ENCODE data around the gene MALL. TPM values are rescaled to one million over a fixed set of nuclear protein-coding genes. Genes with fewer than 3 reads are reported as not detected.
A peak's percentile ranks its signal among the peaks of the same experiment; 100 is the strongest.
"Not testable (repeated sequence)": the region's sequence is repeated elsewhere in the genome, so short reads cannot be mapped to it uniquely, and the experiment has no call there.

The MALL gene
- total RNA-seq, 1 donor from 2014 or later = 0.85 TPM

DNA sequence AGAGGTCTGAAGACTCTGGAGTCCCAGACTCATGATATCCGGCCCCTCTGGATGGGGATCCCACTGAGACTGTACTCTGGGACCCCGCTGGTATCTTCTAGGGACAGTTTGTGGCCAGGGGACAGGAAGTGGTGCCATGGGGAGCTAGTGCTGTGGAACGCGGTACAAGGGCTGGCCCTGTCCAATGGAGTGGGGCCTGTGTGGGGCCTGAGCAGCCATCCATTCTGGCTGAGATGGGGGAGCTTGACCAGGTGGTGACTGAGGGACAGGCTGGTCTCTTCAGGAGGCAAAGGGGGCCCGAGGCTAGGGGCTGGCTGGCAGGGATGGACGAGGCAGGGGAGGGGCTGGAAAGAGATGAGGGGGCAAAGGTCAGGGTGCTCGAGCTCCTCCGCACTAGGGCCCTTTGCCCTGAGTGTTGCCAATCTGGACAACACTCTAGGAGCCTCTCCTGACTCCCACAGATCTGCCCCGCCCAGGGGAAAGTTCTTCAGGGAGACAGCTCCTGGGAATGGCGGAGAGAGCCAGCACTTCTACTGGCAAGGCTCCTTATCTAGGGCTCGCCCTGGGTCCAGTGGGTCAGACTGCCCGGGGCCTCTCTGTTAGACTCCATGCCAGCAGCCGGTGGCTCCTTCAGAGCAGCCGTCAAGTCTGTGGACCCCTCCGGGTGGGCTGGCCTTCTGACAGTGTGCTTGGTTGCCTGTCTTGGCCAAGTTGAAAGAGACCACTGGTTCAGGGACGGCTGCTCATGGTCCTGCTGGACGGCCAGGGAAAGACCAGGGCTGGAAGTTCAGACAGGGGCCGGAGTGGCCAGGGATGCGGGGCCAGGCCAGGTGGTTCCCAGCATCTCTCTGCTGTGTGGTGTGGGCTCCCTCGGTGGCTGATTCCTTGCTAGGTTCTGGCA, 12.3 kb downstream of the MALL start:
- DNase-seq (ENCODE audit: low spot score) = no peak
- H3K4me3 Mint-ChIP-seq (ENCODE audit: unreplicated experiment) = no peak overlapping the region
- H3K36me3 Mint-ChIP-seq (ENCODE audit: low read depth) = no peaks in the 10 kb centered on the region
- no peaks in the 10 kb centered on the region for H3K27me3 Mint-ChIP-seq (ENCODE audit: low read depth)
- H3K27ac Mint-ChIP-seq (ENCODE audit: unreplicated experiment) = peak overlapping the region; percentile 97
- no peak for TF ChIP-seq CTCF (IDR thresholded peaks at IDR 0.05)
- peaks cover 55% of the 10 kb centered on the region for H3K4me1 Mint-ChIP-seq (ENCODE audit: low read depth)
- no peaks in the 10 kb centered on the region for H3K9me3 Mint-ChIP-seq (ENCODE audit: low read depth)

- Mint-ChIP-seq H3K36me3 (ENCODE audit: low read depth) (no peaks in the 10 kb centered on the region), H3K27me3 (ENCODE audit: low read depth) (no peaks in the 10 kb centered on the region), H3K9me3 (ENCODE audit: low read depth) (no peaks in the 10 kb centered on the region), H3K4me1 (ENCODE audit: low read depth) (peaks cover 55% of the 10 kb centered on the region), H3K27ac (ENCODE audit: unreplicated experiment) (peak overlapping the region; percentile 97), H3K4me3 (ENCODE audit: unreplicated experiment) (peak overlapping the region; percentile 29)
- DNase-seq (ENCODE audit: low spot score) = no peak
- no peak for TF ChIP-seq CTCF (IDR thresholded peaks at IDR 0.05)
These were observed 13.5 kb downstream of the MALL start for GRCh38 chr2:110101901-110102803.

DNA sequence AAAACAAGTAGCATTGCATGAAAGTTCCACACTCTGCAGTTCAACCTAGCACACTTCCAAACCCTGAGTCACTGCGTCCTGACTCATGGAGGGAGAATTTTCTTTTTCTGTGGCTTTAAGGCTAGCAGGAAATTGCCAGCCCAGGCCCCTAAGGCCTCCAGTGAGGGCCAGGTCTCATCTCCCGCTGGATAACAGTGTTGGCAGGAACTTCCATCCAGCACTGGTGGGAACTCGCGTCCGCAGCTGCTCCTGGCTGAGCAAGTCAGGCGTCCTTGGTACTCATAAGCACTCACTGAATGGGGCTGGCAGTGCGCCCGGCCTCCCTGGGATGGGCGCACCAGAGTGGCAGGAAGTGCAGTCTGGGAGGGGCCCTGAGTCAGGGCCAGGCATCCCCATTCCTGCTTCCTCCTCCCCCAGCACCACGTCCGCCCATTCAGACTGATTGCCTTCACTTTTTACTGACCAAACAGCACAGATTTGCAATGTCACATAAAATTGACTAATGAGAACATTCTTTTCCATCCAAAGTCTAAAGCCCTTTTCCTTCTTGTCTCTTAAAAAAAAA, 14.3 kb downstream of the MALL start:
- Mint-ChIP-seq H3K36me3 (ENCODE audit: low read depth) (no peaks in the 10 kb centered on the region), H3K4me1 (ENCODE audit: low read depth) (peaks cover 48% of the 10 kb centered on the region), H3K27ac (ENCODE audit: unreplicated experiment) (peak overlapping the region; percentile 97), H3K9me3 (ENCODE audit: low read depth) (no peaks in the 10 kb centered on the region), H3K27me3 (ENCODE audit: low read depth) (no peaks in the 10 kb centered on the region), H3K4me3 (ENCODE audit: unreplicated experiment) (no peak overlapping the region)
- peak; percentile 98 for DNase-seq (ENCODE audit: low spot score)
- TF ChIP-seq CTCF (IDR thresholded peaks at IDR 0.05) = no peak

GRCh38 chr2:110100880-110101279, 14.7 kb downstream of the MALL start:
- not testable (repeated sequence) for H3K4me3 Mint-ChIP-seq (ENCODE audit: unreplicated experiment); H3K27me3 Mint-ChIP-seq (ENCODE audit: low read depth); H3K36me3 Mint-ChIP-seq (ENCODE audit: low read depth); H3K9me3 Mint-ChIP-seq (ENCODE audit: low read depth); DNase-seq (ENCODE audit: low spot score)
- Mint-ChIP-seq H3K27ac (ENCODE audit: unreplicated experiment) (peak overlapping the region; percentile 97), H3K4me1 (ENCODE audit: low read depth) (peaks cover 44% of the 10 kb centered on the region)

DNA sequence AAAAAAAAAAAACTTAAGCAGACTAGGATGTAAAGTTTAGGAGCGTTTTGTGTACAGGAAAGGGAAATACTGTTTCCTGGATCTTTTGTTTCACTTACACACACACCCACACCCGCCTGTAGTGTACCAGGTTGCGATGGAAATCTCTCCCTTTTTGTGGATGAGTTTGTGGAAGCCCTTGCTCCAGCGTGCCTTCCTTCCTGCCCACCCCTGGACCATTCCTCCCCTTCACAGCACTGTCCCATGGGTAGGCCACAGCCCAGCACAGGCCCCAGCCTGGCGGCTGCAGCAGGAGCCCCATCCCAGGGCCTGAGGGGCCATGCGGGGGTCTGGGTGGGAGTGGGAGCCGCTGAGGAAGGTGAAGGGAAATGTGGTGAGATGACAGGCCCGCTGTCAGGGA, 15.1 kb downstream of the MALL start:
- Mint-ChIP-seq H3K4me1 (ENCODE audit: low read depth) (peaks cover 40% of the 10 kb centered on the region), H3K36me3 (ENCODE audit: low read depth) (no peaks in the 10 kb centered on the region), H3K27ac (ENCODE audit: unreplicated experiment) (peak overlapping the region; percentile 97), H3K4me3 (ENCODE audit: unreplicated experiment) (no peak overlapping the region), H3K27me3 (ENCODE audit: low read depth) (no peaks in the 10 kb centered on the region), H3K9me3 (ENCODE audit: low read depth) (no peaks in the 10 kb centered on the region)
- TF ChIP-seq CTCF (IDR thresholded peaks at IDR 0.05) = no peak
- no peak for DNase-seq (ENCODE audit: low spot score)

Data from chondrocyte (in vitro differentiated cells).